Measurements from ENCODE around the gene HLA-A. TPM values are rescaled to one million over a fixed set of nuclear protein-coding genes. Genes with fewer than 3 reads are reported as not detected.

HLA-A gene
- total and polyA plus RNA-seq, 2 of the 13 experiments (the other 11 are each of a cell fraction or from before 2014, with no cell fraction given), result 345 to 527 TPM

DNA sequence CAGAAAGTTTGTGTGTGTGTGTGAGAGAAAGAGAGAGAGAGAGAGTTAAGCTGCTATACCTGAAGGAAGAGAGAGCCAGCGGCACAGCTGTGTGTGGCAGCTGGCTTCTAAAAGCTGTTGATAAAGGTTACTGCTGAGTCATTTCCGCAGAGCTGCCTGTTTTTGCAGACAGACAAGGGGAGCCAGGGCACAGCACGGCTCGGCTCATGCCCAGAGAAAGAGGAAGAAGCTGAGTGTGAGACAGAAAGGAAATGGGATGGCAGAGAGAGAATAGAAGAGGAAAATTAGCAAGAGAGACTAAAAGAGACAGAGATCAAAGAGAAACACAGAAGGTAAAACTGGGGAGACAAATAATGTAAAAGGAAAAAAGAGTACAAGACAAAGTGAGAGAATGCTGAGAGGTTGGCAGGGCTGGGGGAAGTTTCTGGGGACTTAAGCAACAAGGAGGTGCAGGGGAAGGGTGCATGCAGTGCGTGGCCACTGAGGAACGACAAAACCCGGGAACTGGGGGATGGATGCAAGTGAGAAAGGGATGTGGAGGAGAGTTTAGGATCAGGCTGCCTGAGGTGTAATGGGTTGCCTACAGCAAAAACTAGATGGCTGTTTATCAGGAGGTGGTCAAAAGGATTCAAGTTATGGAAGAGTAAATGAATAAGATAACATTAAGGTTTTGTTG, 22.7 kb downstream of the HLA-A start (continued):
- TF ChIP-seq REST (IDR thresholded peaks at IDR 0.05; ENCODE audit: borderline replicate concordance in 1 of 2, low read depth in 1 of 2, low read length in 2 of 2) (peak in 1 of 2 experiments; percentile 79; a peak in 1 of 4 replicates), REPIN1 (CRISPR knock-in tag; IDR thresholded peaks at IDR 0.05; ENCODE audit: borderline replicate concordance, low read depth) (no peak), FLYWCH1 (CRISPR knock-in tag; IDR thresholded peaks at IDR 0.05) (no peak), CCDC6 (CRISPR knock-in tag; IDR thresholded peaks at IDR 0.05) (no peak), ZNF770 (CRISPR knock-in tag; IDR thresholded peaks at IDR 0.05) (no peak), ZNF503 (CRISPR knock-in tag; IDR thresholded peaks at IDR 0.05) (peak; percentile 47; the same call in 1 of the 2 replicates), ZNF883 (CRISPR knock-in tag; IDR thresholded peaks at IDR 0.05; ENCODE audit: not compliant biosample characterization) (no peak), FOXO1 (CRISPR knock-in tag; IDR thresholded peaks at IDR 0.05) (peak; percentile 94), ZHX1 (CRISPR knock-in tag; IDR thresholded peaks at IDR 0.05; ENCODE audit: low read depth) (no peak), ZGPAT (CRISPR knock-in tag; IDR thresholded peaks at IDR 0.05) (peak; percentile 95), ZNF674 (CRISPR knock-in tag; IDR thresholded peaks at IDR 0.05; ENCODE audit: low read depth) (no peak)
- TF ChIP-seq, protein P1, sequence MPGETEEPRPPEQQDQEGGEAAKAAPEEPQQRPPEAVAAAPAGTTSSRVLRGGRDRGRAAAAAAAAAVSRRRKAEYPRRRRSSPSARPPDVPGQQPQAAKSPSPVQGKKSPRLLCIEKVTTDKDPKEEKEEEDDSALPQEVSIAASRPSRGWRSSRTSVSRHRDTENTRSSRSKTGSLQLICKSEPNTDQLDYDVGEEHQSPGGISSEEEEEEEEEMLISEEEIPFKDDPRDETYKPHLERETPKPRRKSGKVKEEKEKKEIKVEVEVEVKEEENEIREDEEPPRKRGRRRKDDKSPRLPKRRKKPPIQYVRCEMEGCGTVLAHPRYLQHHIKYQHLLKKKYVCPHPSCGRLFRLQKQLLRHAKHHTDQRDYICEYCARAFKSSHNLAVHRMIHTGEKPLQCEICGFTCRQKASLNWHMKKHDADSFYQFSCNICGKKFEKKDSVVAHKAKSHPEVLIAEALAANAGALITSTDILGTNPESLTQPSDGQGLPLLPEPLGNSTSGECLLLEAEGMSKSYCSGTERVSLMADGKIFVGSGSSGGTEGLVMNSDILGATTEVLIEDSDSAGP (CRISPR knock-in tag; IDR thresholded peaks at IDR 0.05; ENCODE audit: borderline replicate concordance), result no peak; the same call in 1 of the 2 replicates

Measured in HepG2 (cell line).